Epithelial cell of prostate (primary cell): ENCODE results near the gene SHROOM3.
"Not testable (repeated sequence)": the region's sequence is repeated elsewhere in the genome, so short reads cannot be mapped to it uniquely, and the experiment has no call there.

ENCODE experiments used
- DNase-seq: peaks from one replicate; pipeline ENCODE4 v3.0.0-alpha.2; 2011; ENCODE audit warnings: low read depth, low spot score
- H3K27ac ChIP-seq: fragments of 450-650 bp; 2 replicates; pipeline ENCODE4 v1.5.1; 2017; ENCODE audit warnings: mild to moderate bottlenecking

Gene SHROOM3

GRCh38 chr4:76585272-76585671 lies 150.2 kb downstream of the SHROOM3 start:
- no peak for DNase-seq

GRCh38 chr4:76585897-76586360 lies 150.9 kb downstream of the SHROOM3 start:
- DNase-seq, result peak; percentile 52
- peak overlapping the region; percentile 19 for H3K27ac ChIP-seq

More at GRCh38 chr4:76585272-76585671, 150.2 kb downstream of the SHROOM3 start:
- H3K27ac ChIP-seq, result peak overlapping the region; percentile 19

GRCh38 chr4:76588274-76588673 lies 153.2 kb downstream of the SHROOM3 start:
- DNase-seq, result no peak
- no peak overlapping the region for H3K27ac ChIP-seq

GRCh38 chr4:76589402-76589801 lies 154.4 kb downstream of the SHROOM3 start:
- H3K27ac ChIP-seq, result no peak overlapping the region
- DNase-seq, result no peak

GRCh38 chr4:76589872-76590797 lies 155.1 kb downstream of the SHROOM3 start:
- DNase-seq, result no peak
- H3K27ac ChIP-seq, result no peak overlapping the region

- H3K27ac ChIP-seq, result no peak overlapping the region
- DNase-seq, result no peak
Measured at GRCh38 chr4:76590798-76591281, 155.8 kb downstream of the SHROOM3 start.

DNA sequence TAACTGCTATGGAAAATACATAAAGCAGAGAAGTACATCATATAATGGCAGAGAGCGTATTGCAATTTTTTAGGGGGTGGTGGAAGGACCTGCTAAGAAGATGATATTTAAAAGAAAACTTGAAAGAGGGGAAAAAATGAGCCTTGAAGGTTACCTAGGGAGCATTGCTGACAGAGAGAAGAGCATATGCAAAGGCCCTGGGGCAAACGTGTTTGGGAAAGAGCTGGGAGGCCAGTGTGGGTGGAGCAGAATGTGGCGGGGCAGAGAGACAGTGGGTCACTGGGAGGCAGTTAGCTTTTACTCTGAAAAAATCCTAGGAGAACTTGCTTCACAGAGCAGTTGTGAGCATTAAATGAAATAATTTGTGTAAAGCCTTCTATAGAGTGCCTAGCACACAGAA lies 157.0 kb downstream of the SHROOM3 start:
- no peak for DNase-seq
- H3K27ac ChIP-seq, result no peak overlapping the region

- DNase-seq, result no peak
- no peak overlapping the region for H3K27ac ChIP-seq
Measured at GRCh38 chr4:76592460-76592859, 157.4 kb downstream of the SHROOM3 start.

- DNase-seq, result no peak
- no peak overlapping the region for H3K27ac ChIP-seq
Measured at GRCh38 chr4:76594173-76594572, 159.1 kb downstream of the SHROOM3 start.

- no peak overlapping the region for H3K27ac ChIP-seq
Measured at GRCh38 chr4:76595435-76595834, 160.4 kb downstream of the SHROOM3 start.

GRCh38 chr4:76596713-76597112 lies 161.7 kb downstream of the SHROOM3 start:
- no peak for DNase-seq
- H3K27ac ChIP-seq, result no peak overlapping the region

More at GRCh38 chr4:76595435-76595834, 160.4 kb downstream of the SHROOM3 start:
- no peak for DNase-seq

- no peak overlapping the region for H3K27ac ChIP-seq
- DNase-seq, result no peak
Measured at GRCh38 chr4:76597423-76597979, 162.5 kb downstream of the SHROOM3 start.

GRCh38 chr4:76600447-76600846 lies 165.4 kb downstream of the SHROOM3 start:
- no peak for DNase-seq

DNA sequence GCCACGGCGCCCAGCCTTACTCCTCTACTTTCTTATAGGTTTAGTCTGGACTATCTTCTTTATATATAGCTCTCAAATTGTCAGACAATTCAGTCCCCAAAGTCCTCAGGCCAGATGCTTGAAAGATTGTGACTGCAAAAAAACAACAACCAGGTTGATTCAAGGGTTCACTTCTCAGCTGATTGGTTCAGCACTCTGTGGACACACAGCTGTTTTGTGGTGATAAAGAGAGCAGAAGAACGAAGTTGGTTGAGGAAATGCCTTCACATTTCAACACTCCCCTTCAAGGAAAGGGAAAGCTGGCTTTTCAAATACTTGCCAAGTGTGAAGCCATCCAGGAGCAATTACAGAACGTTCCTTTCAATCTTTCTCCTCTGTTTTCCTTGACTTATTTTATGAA lies 166.8 kb downstream of the SHROOM3 start:
- DNase-seq, result no peak

More at GRCh38 chr4:76600447-76600846, 165.4 kb downstream of the SHROOM3 start:
- no peak overlapping the region for H3K27ac ChIP-seq

GRCh38 chr4:76605099-76605563 lies 170.1 kb downstream of the SHROOM3 start:
- H3K27ac ChIP-seq, result no peak overlapping the region
- DNase-seq, result no peak

More for the DNA sequence above, 166.8 kb downstream of the SHROOM3 start:
- H3K27ac ChIP-seq, result no peak overlapping the region

DNA sequence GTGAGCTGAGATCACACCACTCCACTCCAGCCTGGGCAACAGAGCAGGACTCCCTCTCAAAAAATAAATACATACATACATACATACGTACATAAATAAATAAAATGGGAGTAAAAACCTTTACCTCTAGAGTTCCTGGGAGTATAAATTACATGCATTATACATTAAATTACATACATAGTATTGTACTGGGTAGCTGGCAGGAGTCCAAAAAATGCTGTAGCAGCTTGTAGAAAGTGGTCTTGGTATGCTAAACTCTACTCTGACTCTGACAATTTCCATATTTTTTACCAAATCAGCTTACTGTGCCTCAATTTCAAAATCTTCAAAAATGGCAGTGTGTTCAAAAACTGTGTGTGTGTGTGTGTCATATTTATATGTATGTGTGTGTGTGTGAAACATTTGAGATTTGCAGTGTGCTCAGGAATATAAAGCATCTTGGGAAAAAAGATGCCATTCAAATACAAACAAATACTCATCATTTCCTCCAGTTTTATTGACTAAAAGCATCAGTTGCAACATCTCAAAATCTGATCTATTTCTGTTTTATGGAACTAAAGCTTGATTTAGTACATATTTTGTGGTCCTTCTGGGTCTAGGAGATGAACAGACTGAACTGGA lies 171.7 kb downstream of the SHROOM3 start:
- no peak for DNase-seq
- H3K27ac ChIP-seq, result no peak overlapping the region

DNA sequence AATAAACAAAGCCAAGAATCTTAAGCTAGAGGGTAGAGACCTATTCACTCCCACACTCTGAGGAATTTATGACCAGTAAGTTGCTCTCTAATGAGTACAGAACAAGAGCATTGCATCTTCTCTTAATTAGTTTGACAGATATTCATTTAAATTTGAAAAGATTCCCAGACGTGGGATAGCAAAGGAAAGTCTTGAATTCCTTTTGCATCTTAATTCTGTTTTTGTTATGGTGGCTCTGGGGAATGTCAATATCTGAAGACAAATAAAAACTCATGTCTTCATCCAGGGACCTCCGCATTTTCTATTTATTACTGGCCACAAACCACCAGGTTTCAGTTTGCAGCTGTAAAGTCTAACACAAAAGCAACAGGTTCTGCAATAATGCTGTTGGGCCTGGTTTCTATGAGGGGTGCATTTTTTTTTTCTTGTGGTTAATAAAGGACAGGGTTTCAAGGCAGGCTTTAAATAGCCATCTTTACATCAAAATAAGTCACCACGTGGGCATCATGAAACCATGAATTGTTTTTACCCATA lies 172.3 kb downstream of the SHROOM3 start:
- no peak overlapping the region for H3K27ac ChIP-seq

GRCh38 chr4:76607846-76608245 lies 172.8 kb downstream of the SHROOM3 start:
- DNase-seq, result no peak
- H3K27ac ChIP-seq, result no peak overlapping the region

More for the DNA sequence above, 172.3 kb downstream of the SHROOM3 start:
- no peak for DNase-seq

DNA sequence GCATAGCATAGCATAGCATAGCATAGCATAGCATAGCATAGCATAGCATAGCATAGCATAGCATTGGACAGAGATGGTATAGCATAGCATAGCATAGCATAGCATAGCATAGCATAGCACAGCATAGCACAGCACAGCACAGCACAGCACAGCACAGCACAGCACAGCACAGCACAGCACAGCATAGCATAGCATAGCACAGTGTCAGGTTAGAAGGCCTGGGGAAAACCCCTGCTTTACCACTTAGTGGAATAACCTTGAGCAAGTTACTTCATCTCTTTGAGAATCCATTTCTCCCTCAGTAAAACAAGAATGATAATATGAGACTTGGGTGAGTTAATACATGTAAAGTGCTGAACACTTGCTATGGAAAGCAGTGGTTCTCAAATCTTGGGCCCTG lies 173.5 kb downstream of the SHROOM3 start:
- not testable (repeated sequence) for H3K27ac ChIP-seq, DNase-seq
